ENCODE data around the gene NEUROD1.

GRCh38 chr2:181670632-181671031 is 9.7 kb downstream of the NEUROD1 start:
- TF ChIP-seq POLR2AphosphoS5 (IDR thresholded peaks at IDR 0.05) (no peak), CTCF (IDR thresholded peaks at IDR 0.05) (no peak), POLR2A (IDR thresholded peaks at IDR 0.05) (no peak), EP300 (IDR thresholded peaks at IDR 0.05; ENCODE audit: low read depth) (no peak)
